Measurements from ENCODE around the gene APLNR. TPM values are rescaled to one million over a fixed set of nuclear protein-coding genes. Genes with fewer than 3 reads are reported as not detected.

Gene APLNR
- polyA plus RNA-seq, 2 of the 4 experiments (the other 2 are of a cell fraction) = 0.08 to 0.14 TPM

- peaks cover 14% of the 10 kb centered on the region for H3K4me1 ChIP-seq
- ATAC-seq (no peak), FAIRE-seq (no peak), DNase-seq (ENCODE audit: low read depth in 1 of 2, low spot score in 1 of 2) (no peak)
- no peak overlapping the region for H3K4me3 ChIP-seq
- H3K27ac ChIP-seq = 0 out of 6 replicates have a peak overlapping the region, but pooled peaks of 1 of the 2 experiments have one; percentile 25
- CTCF ChIA-PET = interaction anchor here (1.4 to 2.2 kb wide), 4 partner anchors 11 to 370 kb away, joined by 3 to 9 read pairs (median 4); no protein-coding TSS in a partner anchor
- H3K4me2 ChIP-seq = no peak overlapping the region
- H3K9me3 ChIP-seq = no peaks in the 10 kb centered on the region
- POLR2A ChIA-PET = no interaction called here
- 90% methylated on average over 7 of the region's 7 CpGs for WGBS (ENCODE audit: missing lambda C conversion rate)
- TF ChIP-seq RCOR1 (IDR thresholded peaks at IDR 0.05; ENCODE audit: low read depth, low read length) = no peak
- no peak for TF ChIP-seq SREBF2 (IDR thresholded peaks at IDR 0.05)
- no peak for TF ChIP-seq ELK1 (IDR thresholded peaks at IDR 0.05; ENCODE audit: low read depth, low read length)
- no peak for TF ChIP-seq SMC3 (IDR thresholded peaks at IDR 0.05)
- no peak for TF ChIP-seq ZC3H11A (IDR thresholded peaks at IDR 0.05)
- no peak for TF ChIP-seq E2F6 (IDR thresholded peaks at IDR 0.05; ENCODE audit: borderline replicate concordance, low read depth)
- TF ChIP-seq MAFK (IDR thresholded peaks at IDR 0.05; ENCODE audit: partially characterized antibody) = no peak
- no peak for TF ChIP-seq EP300 (IDR thresholded peaks at IDR 0.05)
- TF ChIP-seq CEBPB (IDR thresholded peaks at IDR 0.05) = no peak
- no peak for TF ChIP-seq EHF (CRISPR knock-in tag; IDR thresholded peaks at IDR 0.05)
- TF ChIP-seq BHLHE40 (IDR thresholded peaks at IDR 0.05; ENCODE audit: low read depth, low read length) = no peak
- no peak for TF ChIP-seq HEYL (CRISPR knock-in tag; IDR thresholded peaks at IDR 0.05)
- no peak for TF ChIP-seq FOXS1 (CRISPR knock-in tag; IDR thresholded peaks at IDR 0.05)
- no peak for TF ChIP-seq NR3C1 (IDR thresholded peaks at IDR 0.05)
- no peak for TF ChIP-seq USF2 (IDR thresholded peaks at IDR 0.05)
Measured at GRCh38 chr11:57210781-57211180, 26.3 kb downstream of the APLNR start.

GRCh38 chr11:57207168-57207567 lies 29.9 kb downstream of the APLNR start:
- DNase-seq (ENCODE audit: low read depth in 1 of 2, low spot score in 1 of 2) = no peak
- Histone ChIP-seq H3K9me3 (no peaks in the 10 kb centered on the region), H3K4me1 (no peaks in the 10 kb centered on the region), H3K4me3 (no peak overlapping the region), H3K4me2 (no peak overlapping the region), H3K27ac (no peak overlapping the region)
- WGBS (ENCODE audit: missing lambda C conversion rate) = 84% methylated on average over 6 of the region's 6 CpGs
- ChIA-PET POLR2A (interaction anchor here (1.4 kb wide), 1 partner anchor 9 kb away, joined by 3 read pairs; no protein-coding TSS in a partner anchor), CTCF (interaction anchor here (1.0 to 2.3 kb wide), 4 partner anchors 17 to 366 kb away, joined by 3 to 6 read pairs (median 4); no protein-coding TSS in a partner anchor)
- ATAC-seq = no peak
- no peak for FAIRE-seq
- TF ChIP-seq EP300 (IDR thresholded peaks at IDR 0.05) (no peak), FOSB (CRISPR knock-in tag; IDR thresholded peaks at IDR 0.05) (no peak), KDM1A (IDR thresholded peaks at IDR 0.05; ENCODE audit: low read depth) (no peak), FOXS1 (CRISPR knock-in tag; IDR thresholded peaks at IDR 0.05) (no peak), PBX3 (IDR thresholded peaks at IDR 0.05) (no peak), CBX2 (IDR thresholded peaks at IDR 0.05; ENCODE audit: borderline replicate concordance, low read depth) (no peak), JUNB (IDR thresholded peaks at IDR 0.05) (no peak), EHF (CRISPR knock-in tag; IDR thresholded peaks at IDR 0.05) (no peak), NR3C1 (IDR thresholded peaks at IDR 0.05) (no peak), BHLHE40 (IDR thresholded peaks at IDR 0.05; ENCODE audit: low read depth, low read length) (no peak), RCOR1 (IDR thresholded peaks at IDR 0.05; ENCODE audit: low read depth, low read length) (no peak)

All from A549 (cell line).